Neural progenitor cell (in vitro differentiated cells): ENCODE results near the gene TAF1L.

ENCODE experiments used
- CTCF ChIP-seq: fragments of 200-600 bp; sonication (generic); IDR thresholded peaks from 2 replicates; pipeline ENCODE4 v1.5.1; 2017; ENCODE audit warnings: antibody characterized with exemption, mild to moderate bottlenecking
- EZH2 ChIP-seq: fragments of 200-600 bp; sonication (generic); IDR thresholded peaks from 2 replicates; pipeline ENCODE4 v1.6.1; 2017; ENCODE audit warnings: antibody characterized with exemption, mild to moderate bottlenecking, moderate library complexity
- EZH2phosphoT487 ChIP-seq: fragments of 200-600 bp; sonication (generic); IDR thresholded peaks from 2 replicates; pipeline ENCODE4 v1.6.1; 2017; ENCODE audit warnings: antibody characterized with exemption

GRCh38 chr9:32647671-32648070 lies 12.2 kb upstream of the TAF1L start:
- no peak for TF ChIP-seq CTCF
- TF ChIP-seq EZH2: no peak
- no peak for TF ChIP-seq EZH2phosphoT487
